ENCODE results near the gene TUBGCP5. TPM values are rescaled to one million over a fixed set of nuclear protein-coding genes. Genes with fewer than 3 reads are reported as not detected.

The TUBGCP5 gene
- total RNA-seq, 4 donors from 2014 or later: 10.1 to 19.1 (median 10.7) TPM

DNA sequence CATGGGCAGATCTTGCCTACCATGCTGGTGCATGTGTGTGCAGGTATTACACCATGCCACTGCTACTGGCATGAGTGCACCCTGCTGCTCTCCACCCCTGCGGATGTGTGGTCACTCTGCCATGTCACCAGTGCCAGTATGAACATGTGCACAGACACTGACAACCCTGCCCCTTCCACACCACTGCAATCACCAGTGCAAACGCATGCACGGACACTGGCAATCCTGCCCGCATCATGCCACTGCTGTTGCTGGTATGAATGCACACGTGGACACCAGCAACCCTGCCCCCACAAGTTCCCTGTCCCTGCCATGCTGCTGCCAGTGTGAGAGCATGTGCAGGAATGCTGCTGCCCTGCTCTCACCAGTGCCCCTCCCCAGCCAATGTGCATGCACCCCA lies 24.8 kb upstream of the TUBGCP5 start:
- Histone ChIP-seq H3K36me3 (no peaks in the 10 kb centered on the region), H3K4me1 (no peaks in the 10 kb centered on the region), H3K4me3 (no peak overlapping the region), H3K27me3 (no peaks in the 10 kb centered on the region), H3K9me3 (peaks cover 0 to 3% of the 10 kb centered on the region in 2 donors), H3K27ac (no peak overlapping the region)
- intact Hi-C loops (cut with DNase I; ENCODE audit: low total_unique reads): no loop called here
- WGBS, 2 donors (ENCODE audit: low coverage in 1 of 2): 70% methylated on average over 5 of the region's 5 CpGs; no CpG with 5 or more reads in 1 of the 2 donors
- in situ Hi-C loops (cut with MboI; ENCODE audit: low pct_ligation_motif_present in 1 of 4, low pct_unique_long_range_greater_than_20kb in 1 of 4, low sequenced_read_pairs in 3 of 4): no loop called here
- TF ChIP-seq EP300 (IDR thresholded peaks at IDR 0.05; ENCODE audit: low read depth) (no peak), POLR2AphosphoS5 (IDR thresholded peaks at IDR 0.05) (no peak), POLR2A (IDR thresholded peaks at IDR 0.05) (no peak)
- TF ChIP-seq, protein P1, sequence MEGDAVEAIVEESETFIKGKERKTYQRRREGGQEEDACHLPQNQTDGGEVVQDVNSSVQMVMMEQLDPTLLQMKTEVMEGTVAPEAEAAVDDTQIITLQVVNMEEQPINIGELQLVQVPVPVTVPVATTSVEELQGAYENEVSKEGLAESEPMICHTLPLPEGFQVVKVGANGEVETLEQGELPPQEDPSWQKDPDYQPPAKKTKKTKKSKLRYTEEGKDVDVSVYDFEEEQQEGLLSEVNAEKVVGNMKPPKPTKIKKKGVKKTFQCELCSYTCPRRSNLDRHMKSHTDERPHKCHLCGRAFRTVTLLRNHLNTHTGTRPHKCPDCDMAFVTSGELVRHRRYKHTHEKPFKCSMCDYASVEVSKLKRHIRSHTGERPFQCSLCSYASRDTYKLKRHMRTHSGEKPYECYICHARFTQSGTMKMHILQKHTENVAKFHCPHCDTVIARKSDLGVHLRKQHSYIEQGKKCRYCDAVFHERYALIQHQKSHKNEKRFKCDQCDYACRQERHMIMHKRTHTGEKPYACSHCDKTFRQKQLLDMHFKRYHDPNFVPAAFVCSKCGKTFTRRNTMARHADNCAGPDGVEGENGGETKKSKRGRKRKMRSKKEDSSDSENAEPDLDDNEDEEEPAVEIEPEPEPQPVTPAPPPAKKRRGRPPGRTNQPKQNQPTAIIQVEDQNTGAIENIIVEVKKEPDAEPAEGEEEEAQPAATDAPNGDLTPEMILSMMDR (IDR thresholded peaks at IDR 0.05): no peak
- no peak for DNase-seq

DNA sequence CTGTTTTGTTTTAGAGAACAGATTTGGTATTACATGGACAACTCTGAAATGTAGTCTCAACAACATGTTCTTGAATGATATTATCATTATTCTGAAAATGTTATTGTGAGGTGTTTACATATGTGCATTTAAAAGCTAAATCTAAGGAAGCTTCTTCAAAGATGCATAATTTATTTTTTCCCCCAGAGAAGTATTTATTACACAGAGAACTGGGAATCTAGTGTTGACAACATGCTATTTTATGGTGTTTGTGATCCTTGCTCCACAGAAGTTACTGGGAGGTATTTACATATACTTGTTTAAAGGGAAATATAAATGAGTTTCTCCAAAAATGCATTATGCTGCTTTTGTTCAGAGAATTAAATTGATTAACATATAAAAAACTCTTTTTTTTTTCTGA lies 18.3 kb upstream of the TUBGCP5 start:
- no peaks in the 10 kb centered on the region for H3K9me3 ChIP-seq
- in situ Hi-C loops (cut with MboI; ENCODE audit: low pct_ligation_motif_present in 1 of 4, low pct_unique_long_range_greater_than_20kb in 1 of 4, low sequenced_read_pairs in 3 of 4) (no loop called here), intact Hi-C loops (cut with DNase I; ENCODE audit: low total_unique reads) (no loop called here)
- no peaks in the 10 kb centered on the region for H3K4me1 ChIP-seq
- TF ChIP-seq POLR2AphosphoS5 (IDR thresholded peaks at IDR 0.05): no peak
- no peak for TF ChIP-seq EP300 (IDR thresholded peaks at IDR 0.05; ENCODE audit: low read depth)
- TF ChIP-seq POLR2A (IDR thresholded peaks at IDR 0.05): no peak
- TF ChIP-seq, protein P1 (IDR thresholded peaks at IDR 0.05): no peak
- H3K27me3 ChIP-seq: no peaks in the 10 kb centered on the region
- no peak overlapping the region for H3K4me3 ChIP-seq
- no peak overlapping the region for H3K27ac ChIP-seq
- H3K36me3 ChIP-seq: no peaks in the 10 kb centered on the region
- DNase-seq: no peak

DNA sequence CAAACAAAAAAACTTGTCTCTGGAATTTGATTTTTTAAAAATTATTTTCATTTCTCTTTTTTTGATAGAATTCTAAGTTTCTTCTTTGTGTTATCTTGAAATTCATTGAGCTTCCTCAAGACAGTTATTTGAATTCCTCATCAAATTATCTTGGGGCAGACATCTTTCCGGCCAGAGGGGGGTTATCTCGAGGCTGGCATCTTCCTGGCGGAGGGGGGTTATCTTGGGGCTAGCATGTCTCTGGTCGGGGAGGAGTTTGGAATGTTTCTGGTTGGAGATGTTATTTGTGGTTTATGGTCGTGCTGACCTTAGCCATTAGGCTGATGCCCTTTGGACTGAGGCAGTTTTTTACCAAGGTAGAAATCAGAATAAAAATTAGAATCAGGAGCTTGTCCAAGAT lies 15.9 kb upstream of the TUBGCP5 start:
- Histone ChIP-seq H3K4me1 (no peaks in the 10 kb centered on the region), H3K27ac (no peak overlapping the region), H3K36me3 (no peaks in the 10 kb centered on the region), H3K4me3 (no peak overlapping the region), H3K9me3 (no peaks in the 10 kb centered on the region), H3K27me3 (no peaks in the 10 kb centered on the region)
- TF ChIP-seq, protein P1 (IDR thresholded peaks at IDR 0.05): no peak
- TF ChIP-seq POLR2A (IDR thresholded peaks at IDR 0.05) (no peak), EP300 (IDR thresholded peaks at IDR 0.05; ENCODE audit: low read depth) (no peak), POLR2AphosphoS5 (IDR thresholded peaks at IDR 0.05) (no peak)
- DNase-seq: no peak
- in situ Hi-C loops (cut with MboI; ENCODE audit: low pct_ligation_motif_present in 1 of 4, low pct_unique_long_range_greater_than_20kb in 1 of 4, low sequenced_read_pairs in 3 of 4) (no loop called here), intact Hi-C loops (cut with DNase I; ENCODE audit: low total_unique reads) (no loop called here)
- WGBS, 2 donors (ENCODE audit: low coverage in 1 of 2): 43 to 69% methylated on average over 3 to 5 of the region's 5 CpGs

DNA sequence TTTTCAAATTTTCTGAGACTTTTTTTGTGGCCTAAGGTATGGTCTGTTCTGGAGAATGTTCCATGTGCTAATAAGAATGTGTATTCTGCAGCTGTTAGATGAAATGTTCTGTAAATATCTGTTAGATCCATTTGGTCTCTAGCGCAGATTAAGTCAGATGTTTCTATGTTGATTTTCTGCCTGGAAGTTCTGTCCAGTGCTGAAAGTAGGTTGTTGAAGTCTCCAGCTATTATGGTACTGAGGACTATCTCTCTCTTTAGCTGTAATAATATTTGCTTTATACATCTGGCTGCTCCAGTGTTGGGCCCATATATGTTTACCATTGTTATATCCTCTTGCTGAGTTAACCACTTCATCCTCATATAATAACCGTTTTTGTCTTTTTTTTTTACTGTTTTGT lies 13.2 kb upstream of the TUBGCP5 start:
- Histone ChIP-seq H3K4me3 (no peak overlapping the region), H3K27ac (no peak overlapping the region), H3K36me3 (no peaks in the 10 kb centered on the region), H3K9me3 (no peaks in the 10 kb centered on the region), H3K27me3 (no peaks in the 10 kb centered on the region), H3K4me1 (no peaks in the 10 kb centered on the region)
- DNase-seq: no peak
- in situ Hi-C loops (cut with MboI; ENCODE audit: low pct_ligation_motif_present in 1 of 4, low pct_unique_long_range_greater_than_20kb in 1 of 4, low sequenced_read_pairs in 3 of 4) (no loop called here), intact Hi-C loops (cut with DNase I; ENCODE audit: low total_unique reads) (no loop called here)
- WGBS, 2 donors (ENCODE audit: low coverage in 1 of 2): 28 to 45% methylated on average over 2 of the region's 2 CpGs
- TF ChIP-seq POLR2A (IDR thresholded peaks at IDR 0.05): no peak
- TF ChIP-seq POLR2AphosphoS5 (IDR thresholded peaks at IDR 0.05): no peak
- no peak for TF ChIP-seq EP300 (IDR thresholded peaks at IDR 0.05; ENCODE audit: low read depth)
- TF ChIP-seq, protein P1 (IDR thresholded peaks at IDR 0.05): no peak
